Natural killer cell (primary cell): ENCODE results near the gene ARID1A. TPM values are rescaled to one million over a fixed set of nuclear protein-coding genes. Genes with fewer than 3 reads are reported as not detected.

Experiments used
- ATAC-seq, 3 donors: fragments of 150-1000 bp in 2 of 3; fragments of 200-7000 bp in 1 of 3; cut with Tn5 transposase; 1 replicate in 1 of 3; 2 replicates in 2 of 3; pipeline ENCODE4 v1.10.0; 2021; ENCODE audit warnings: mild to moderate bottlenecking in 2 of 3, moderate library complexity in 2 of 3
- DNase-seq, 2 donors: peaks; one replicate each; pipeline versions ENCODE4 v3.0.0 to v3.0.0-alpha.2; 2013 to 2021; ENCODE audit warnings: mixed read lengths in 1 of 2
- H3K27ac ChIP-seq: one replicate; pipeline ENCODE4 v1.5.1; 2013; ENCODE audit warnings: mild to moderate bottlenecking, low read length
- H3K27me3 ChIP-seq: one replicate; pipeline ENCODE4 v1.6.1; 2013; ENCODE audit warnings: low read length; ENCODE audit not compliant: control insufficient read depth, insufficient read depth
- H3K36me3 ChIP-seq: one replicate; pipeline ENCODE4 v1.6.1; 2013; ENCODE audit warnings: low read length; ENCODE audit not compliant: control insufficient read depth, insufficient read depth
- H3K4me1 ChIP-seq: one replicate; pipeline ENCODE4 v1.6.1; 2013; ENCODE audit warnings: low read length; ENCODE audit not compliant: control insufficient read depth, insufficient read depth
- H3K4me3 ChIP-seq: one replicate; pipeline ENCODE4 v1.5.1; 2013; ENCODE audit warnings: low read length
- H3K9me3 ChIP-seq: one replicate; pipeline ENCODE4 v1.6.1; 2013; ENCODE audit warnings: low read length; ENCODE audit not compliant: control insufficient read depth, insufficient read depth
- H3K27ac Mint-ChIP-seq, 2 donors: one replicate each; pipeline ENCODE4 v1.8.0; 2022; ENCODE audit warnings: mild to moderate bottlenecking in 2 of 2, mixed read lengths in 2 of 2, moderate library complexity in 1 of 2
- H3K27me3 Mint-ChIP-seq, 2 donors: one replicate each; pipeline ENCODE4 v1.8.0; 2022; ENCODE audit warnings: low read depth in 2 of 2, mixed read lengths in 2 of 2
- H3K36me3 Mint-ChIP-seq: one replicate; pipeline ENCODE4 v1.8.0; 2022; ENCODE audit warnings: mixed read lengths
- H3K4me1 Mint-ChIP-seq, 2 donors: one replicate each; pipeline ENCODE4 v1.8.0; 2022; ENCODE audit warnings: mixed read lengths in 2 of 2
- H3K4me3 Mint-ChIP-seq: one replicate; pipeline ENCODE4 v1.8.0; 2022; ENCODE audit warnings: mild to moderate bottlenecking, moderate library complexity, mixed read lengths
- H3K9me3 Mint-ChIP-seq, 2 donors: one replicate each; pipeline ENCODE4 v1.8.0; 2022; ENCODE audit warnings: mixed read lengths in 2 of 2
- WGBS: methylation state at CpG from one replicate; pipeline ENCODE4 v1.1.7; 2013; ENCODE audit warnings: missing lambda C conversion rate; ENCODE audit not compliant: insufficient coverage; 5-methylcytosine and 5-hydroxymethylcytosine counted together
- intact Hi-C: fragments of 100-400 bp; cut with micrococcal nuclease; formaldehyde crosslinking; loops from one replicate; pipeline ENCODE4 v1.14.2; 2022
- total RNA-seq, 4 donors: library from RNA; stranded (reverse); fragments of 120-200 nt in 1 of 4; gene quantifications; one replicate each; pipeline versions ENCODE4 v1.2.3 to v1.2.4, GENCODE V29; 2013 to 2022
- TF ChIP-seq, protein P1 (sequence below): fragments of 200-600 bp; IDR thresholded peaks from one replicate; pipeline ENCODE4 v1.8.0; 2022; ENCODE audit warnings: antibody characterized with exemption

The ARID1A gene
- total RNA-seq, 3 donors from 2014 or later (not counting 1 experiment from before 2014, with no cell fraction given) = 199 to 214 (median 202) TPM

DNA sequence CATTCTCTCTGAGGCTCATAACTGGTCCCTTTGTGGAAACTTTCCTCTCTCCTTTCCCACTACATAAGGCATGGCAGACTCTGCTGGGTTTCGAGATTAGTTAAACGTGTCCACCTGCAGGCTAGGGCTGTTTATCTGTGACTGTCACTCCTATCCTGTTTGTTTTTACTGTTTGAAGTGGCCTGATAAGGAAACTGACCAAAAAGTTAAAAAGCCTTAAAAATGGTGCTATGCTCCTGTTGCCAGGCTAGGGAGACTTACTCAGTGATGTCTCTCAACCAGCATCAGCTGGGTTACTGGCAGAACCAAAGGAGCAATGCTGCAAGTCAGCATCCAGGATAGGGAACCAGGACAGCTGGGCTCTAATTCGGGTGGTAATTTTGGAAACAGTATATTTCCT is 95.8 kb downstream of the ARID1A start:
- Histone ChIP-seq H3K4me1 (peaks cover 36% of the 10 kb centered on the region), H3K36me3 (peaks cover 17% of the 10 kb centered on the region), H3K27me3 (no peaks in the 10 kb centered on the region), H3K27ac (no peak overlapping the region), H3K4me3 (no peak overlapping the region), H3K9me3 (no peaks in the 10 kb centered on the region)
- TF ChIP-seq, protein P1, sequence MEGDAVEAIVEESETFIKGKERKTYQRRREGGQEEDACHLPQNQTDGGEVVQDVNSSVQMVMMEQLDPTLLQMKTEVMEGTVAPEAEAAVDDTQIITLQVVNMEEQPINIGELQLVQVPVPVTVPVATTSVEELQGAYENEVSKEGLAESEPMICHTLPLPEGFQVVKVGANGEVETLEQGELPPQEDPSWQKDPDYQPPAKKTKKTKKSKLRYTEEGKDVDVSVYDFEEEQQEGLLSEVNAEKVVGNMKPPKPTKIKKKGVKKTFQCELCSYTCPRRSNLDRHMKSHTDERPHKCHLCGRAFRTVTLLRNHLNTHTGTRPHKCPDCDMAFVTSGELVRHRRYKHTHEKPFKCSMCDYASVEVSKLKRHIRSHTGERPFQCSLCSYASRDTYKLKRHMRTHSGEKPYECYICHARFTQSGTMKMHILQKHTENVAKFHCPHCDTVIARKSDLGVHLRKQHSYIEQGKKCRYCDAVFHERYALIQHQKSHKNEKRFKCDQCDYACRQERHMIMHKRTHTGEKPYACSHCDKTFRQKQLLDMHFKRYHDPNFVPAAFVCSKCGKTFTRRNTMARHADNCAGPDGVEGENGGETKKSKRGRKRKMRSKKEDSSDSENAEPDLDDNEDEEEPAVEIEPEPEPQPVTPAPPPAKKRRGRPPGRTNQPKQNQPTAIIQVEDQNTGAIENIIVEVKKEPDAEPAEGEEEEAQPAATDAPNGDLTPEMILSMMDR = no peak
- Mint-ChIP-seq H3K36me3 (peaks cover 23% of the 10 kb centered on the region), H3K27ac (peak overlapping the region; percentile 23 to 100), H3K9me3 (no peaks in the 10 kb centered on the region), H3K27me3 (no peaks in the 10 kb centered on the region), H3K4me3 (peak overlapping the region; percentile 53), H3K4me1 (peaks cover 49 to 53% of the 10 kb centered on the region in 2 donors)
- intact Hi-C loops = no loop called here
- DNase-seq (no peak), ATAC-seq (no peak)
- WGBS = 87% methylated on average over 2 of the region's 3 CpGs

DNA sequence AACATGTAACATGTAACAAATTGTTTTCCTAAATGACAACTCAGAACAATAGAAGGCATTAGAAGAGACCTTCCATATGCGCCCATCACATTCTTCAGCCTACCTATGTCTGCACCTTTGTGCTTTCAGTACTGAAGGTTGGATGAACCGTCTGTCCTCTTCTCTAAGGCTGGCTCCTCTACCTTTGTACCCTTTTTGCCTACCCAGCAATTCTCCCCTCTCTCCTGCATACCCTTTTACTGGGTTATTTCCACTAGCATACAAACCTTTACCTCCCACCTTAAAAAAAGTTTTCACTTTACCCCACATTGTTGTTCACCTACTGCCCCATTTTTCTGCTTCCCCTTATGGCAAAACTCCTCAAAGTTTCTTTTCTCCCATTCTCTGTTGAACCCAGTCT is 97.1 kb downstream of the ARID1A start:
- intact Hi-C loops = no loop called here
- Histone ChIP-seq H3K27me3 (no peaks in the 10 kb centered on the region), H3K4me1 (peaks cover 26% of the 10 kb centered on the region), H3K4me3 (no peak overlapping the region), H3K36me3 (peaks cover 22% of the 10 kb centered on the region), H3K9me3 (no peaks in the 10 kb centered on the region), H3K27ac (no peak overlapping the region)
- no peak for ATAC-seq
- H3K9me3 Mint-ChIP-seq = no peaks in the 10 kb centered on the region
- no peaks in the 10 kb centered on the region for H3K27me3 Mint-ChIP-seq
- peaks cover 23% of the 10 kb centered on the region for H3K36me3 Mint-ChIP-seq
- TF ChIP-seq, protein P1 = no peak
- no peak overlapping the region for H3K4me3 Mint-ChIP-seq
- peaks cover 38 to 40% of the 10 kb centered on the region in 2 donors for H3K4me1 Mint-ChIP-seq
- no peak overlapping the region for H3K27ac Mint-ChIP-seq
- no peak for DNase-seq
- 96% methylated on average over 2 of the region's 2 CpGs for WGBS

DNA sequence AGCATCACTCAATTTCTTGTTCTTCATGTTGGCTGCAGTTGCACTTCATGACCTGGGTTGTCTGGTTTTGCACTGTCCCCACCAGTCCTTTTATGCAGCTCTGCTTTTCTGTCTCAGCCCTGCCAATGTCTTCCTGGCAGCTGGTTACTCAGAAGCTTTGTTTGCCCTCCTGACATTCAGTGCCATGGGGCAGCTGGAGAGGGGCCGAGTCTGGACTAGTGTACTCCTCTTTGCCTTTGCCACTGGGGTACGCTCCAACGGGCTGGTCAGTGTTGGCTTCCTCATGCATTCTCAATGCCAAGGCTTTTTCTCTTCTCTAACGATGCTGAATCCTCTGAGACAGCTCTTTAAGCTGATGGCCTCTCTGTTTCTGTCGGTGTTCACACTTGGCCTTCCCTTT is 98.6 kb downstream of the ARID1A start:
- ATAC-seq = no peak
- no peaks in the 10 kb centered on the region for H3K27me3 Mint-ChIP-seq

DNA sequence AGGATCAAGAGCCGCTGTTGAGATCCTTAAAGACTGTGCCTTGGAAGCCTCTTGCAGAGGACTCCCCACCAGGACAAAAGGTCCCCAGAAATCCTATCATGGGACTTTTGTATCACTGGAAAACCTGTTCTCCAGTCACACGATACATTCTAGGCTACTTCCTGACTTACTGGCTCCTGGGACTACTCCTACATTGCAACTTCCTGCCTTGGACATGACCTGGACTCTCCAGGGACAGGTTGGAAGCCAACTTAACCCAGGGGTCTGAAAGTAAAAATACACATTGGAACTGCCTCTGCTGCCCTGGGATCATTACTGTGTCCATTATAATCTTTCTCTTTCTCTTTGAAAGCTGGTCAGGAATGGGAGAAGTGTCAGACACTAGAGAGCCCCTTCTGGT is 101.8 kb downstream of the ARID1A start:
- Mint-ChIP-seq H3K27me3 (no peaks in the 10 kb centered on the region), H3K9me3 (no peaks in the 10 kb centered on the region), H3K36me3 (peaks cover 23% of the 10 kb centered on the region), H3K27ac (peak overlapping the region; percentile 89 to 95), H3K4me1 (peaks cover 35 to 45% of the 10 kb centered on the region in 2 donors), H3K4me3 (no peak overlapping the region)
- H3K27ac ChIP-seq = no peak overlapping the region
- H3K9me3 ChIP-seq = no peaks in the 10 kb centered on the region
- intact Hi-C loops = no loop called here
- H3K27me3 ChIP-seq = no peaks in the 10 kb centered on the region
- WGBS = 91% methylated on average over 2 of the region's 2 CpGs
- H3K36me3 ChIP-seq = peaks cover 19% of the 10 kb centered on the region
- H3K4me3 ChIP-seq = no peak overlapping the region
- ATAC-seq = no peak
- peaks cover 35% of the 10 kb centered on the region for H3K4me1 ChIP-seq
- DNase-seq = no peak
- TF ChIP-seq, protein P1 = no peak

More for the DNA sequence above, 98.6 kb downstream of the ARID1A start:
- Histone ChIP-seq H3K4me1 (peaks cover 20% of the 10 kb centered on the region), H3K27ac (no peak overlapping the region), H3K27me3 (no peaks in the 10 kb centered on the region), H3K9me3 (no peaks in the 10 kb centered on the region), H3K36me3 (peaks cover 22% of the 10 kb centered on the region), H3K4me3 (no peak overlapping the region)
- Mint-ChIP-seq H3K4me1 (peaks cover 30 to 32% of the 10 kb centered on the region in 2 donors), H3K36me3 (peaks cover 23% of the 10 kb centered on the region), H3K4me3 (no peak overlapping the region), H3K27ac (no peak overlapping the region), H3K9me3 (no peaks in the 10 kb centered on the region)
- intact Hi-C loops = no loop called here
- 96% methylated on average over 5 of the region's 5 CpGs for WGBS
- no peak for DNase-seq
- TF ChIP-seq, protein P1 = no peak
